HL-60 (cell line): Measurements from ENCODE around the gene ABCA7.

Experiments used
- DNase-seq, 2 experiments: peaks; one replicate each; pipeline ENCODE4 v3.0.0-alpha.2; 2010 to 2020; ENCODE audit warnings: low read depth in 1 of 2, low spot score in 1 of 2
- H3K27ac ChIP-seq: fragments of 250-450 bp; sonication (Bioruptor Pico); replicated peaks from 2 replicates; pipeline ENCODE4 v1.5.1; 2020; ENCODE audit warnings: mild to moderate bottlenecking, moderate library complexity
- H3K27me3 ChIP-seq: fragments of 250-450 bp; sonication (Bioruptor Pico); 2 replicates; pipeline ENCODE4 v1.5.1; 2021; ENCODE audit warnings: mild to moderate bottlenecking, moderate library complexity; ENCODE audit not compliant: insufficient read depth, poor library complexity, severe bottlenecking
- H3K4me3 ChIP-seq: replicated peaks from 2 replicates; pipeline ENCODE4 v1.5.1; 2011; ENCODE audit warnings: mild to moderate bottlenecking, control low read depth, low read length; ENCODE audit not compliant: insufficient read depth
- CTCF ChIP-seq: IDR thresholded peaks from one replicate; pipeline ENCODE4 v1.5.1; 2011; ENCODE audit warnings: low read length, control low read depth, inconsistent platforms; ENCODE audit not compliant: insufficient read depth
- GABPA ChIP-seq: IDR thresholded peaks from 2 replicates; pipeline ENCODE4 v1.6.1; 2012; ENCODE audit warnings: low read depth
- POLR2AphosphoS5 ChIP-seq: IDR thresholded peaks from 2 replicates; pipeline ENCODE4 v1.6.1; 2012; ENCODE audit warnings: low read depth
- SPI1 ChIP-seq: IDR thresholded peaks from 2 replicates; pipeline ENCODE4 v1.6.1; 2012; ENCODE audit warnings: low read depth, mild to moderate bottlenecking, borderline replicate concordance
- TF ChIP-seq, protein P1 (sequence below): IDR thresholded peaks from 2 replicates; pipeline ENCODE4 v1.6.1; 2012; ENCODE audit warnings: low read depth; ENCODE audit not compliant: insufficient replicate concordance

ABCA7 gene

GRCh38 chr19:1000095-1000494 lies 39.8 kb upstream of the ABCA7 start, which contains the start of gene GRIN3B:
GRIN3B (plus strand) TSS chr19:1000419; CDS start chr19:1000438, 19 bp downstream.
- Histone ChIP-seq H3K27ac (no peak within 1 kb of the TSS), H3K4me3 (no peak within 1 kb of the TSS; the same call in 1 of the 2 replicates), H3K27me3 (peaks cover 49% of the 10 kb centered on the region)
- peak in 1 of 2 experiments; percentile 72 for DNase-seq
- TF ChIP-seq GABPA (no peak), CTCF (peak; percentile 22), SPI1 (no peak), POLR2AphosphoS5 (no peak)
- TF ChIP-seq, protein P1, sequence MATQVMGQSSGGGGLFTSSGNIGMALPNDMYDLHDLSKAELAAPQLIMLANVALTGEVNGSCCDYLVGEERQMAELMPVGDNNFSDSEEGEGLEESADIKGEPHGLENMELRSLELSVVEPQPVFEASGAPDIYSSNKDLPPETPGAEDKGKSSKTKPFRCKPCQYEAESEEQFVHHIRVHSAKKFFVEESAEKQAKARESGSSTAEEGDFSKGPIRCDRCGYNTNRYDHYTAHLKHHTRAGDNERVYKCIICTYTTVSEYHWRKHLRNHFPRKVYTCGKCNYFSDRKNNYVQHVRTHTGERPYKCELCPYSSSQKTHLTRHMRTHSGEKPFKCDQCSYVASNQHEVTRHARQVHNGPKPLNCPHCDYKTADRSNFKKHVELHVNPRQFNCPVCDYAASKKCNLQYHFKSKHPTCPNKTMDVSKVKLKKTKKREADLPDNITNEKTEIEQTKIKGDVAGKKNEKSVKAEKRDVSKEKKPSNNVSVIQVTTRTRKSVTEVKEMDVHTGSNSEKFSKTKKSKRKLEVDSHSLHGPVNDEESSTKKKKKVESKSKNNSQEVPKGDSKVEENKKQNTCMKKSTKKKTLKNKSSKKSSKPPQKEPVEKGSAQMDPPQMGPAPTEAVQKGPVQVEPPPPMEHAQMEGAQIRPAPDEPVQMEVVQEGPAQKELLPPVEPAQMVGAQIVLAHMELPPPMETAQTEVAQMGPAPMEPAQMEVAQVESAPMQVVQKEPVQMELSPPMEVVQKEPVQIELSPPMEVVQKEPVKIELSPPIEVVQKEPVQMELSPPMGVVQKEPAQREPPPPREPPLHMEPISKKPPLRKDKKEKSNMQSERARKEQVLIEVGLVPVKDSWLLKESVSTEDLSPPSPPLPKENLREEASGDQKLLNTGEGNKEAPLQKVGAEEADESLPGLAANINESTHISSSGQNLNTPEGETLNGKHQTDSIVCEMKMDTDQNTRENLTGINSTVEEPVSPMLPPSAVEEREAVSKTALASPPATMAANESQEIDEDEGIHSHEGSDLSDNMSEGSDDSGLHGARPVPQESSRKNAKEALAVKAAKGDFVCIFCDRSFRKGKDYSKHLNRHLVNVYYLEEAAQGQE, result no peak

- no peak overlapping the region for H3K27ac ChIP-seq
- peaks cover 49% of the 10 kb centered on the region for H3K27me3 ChIP-seq
- DNase-seq, result no peak
- H3K4me3 ChIP-seq, result no peak overlapping the region; the same call in 1 of the 2 replicates
- TF ChIP-seq SPI1 (0 out of 2 replicates have a peak, but pooled peaks have one; percentile 6), CTCF (no peak)
Measured at GRCh38 chr19:1000591-1001537, 39.0 kb upstream of the ABCA7 start.

DNA sequence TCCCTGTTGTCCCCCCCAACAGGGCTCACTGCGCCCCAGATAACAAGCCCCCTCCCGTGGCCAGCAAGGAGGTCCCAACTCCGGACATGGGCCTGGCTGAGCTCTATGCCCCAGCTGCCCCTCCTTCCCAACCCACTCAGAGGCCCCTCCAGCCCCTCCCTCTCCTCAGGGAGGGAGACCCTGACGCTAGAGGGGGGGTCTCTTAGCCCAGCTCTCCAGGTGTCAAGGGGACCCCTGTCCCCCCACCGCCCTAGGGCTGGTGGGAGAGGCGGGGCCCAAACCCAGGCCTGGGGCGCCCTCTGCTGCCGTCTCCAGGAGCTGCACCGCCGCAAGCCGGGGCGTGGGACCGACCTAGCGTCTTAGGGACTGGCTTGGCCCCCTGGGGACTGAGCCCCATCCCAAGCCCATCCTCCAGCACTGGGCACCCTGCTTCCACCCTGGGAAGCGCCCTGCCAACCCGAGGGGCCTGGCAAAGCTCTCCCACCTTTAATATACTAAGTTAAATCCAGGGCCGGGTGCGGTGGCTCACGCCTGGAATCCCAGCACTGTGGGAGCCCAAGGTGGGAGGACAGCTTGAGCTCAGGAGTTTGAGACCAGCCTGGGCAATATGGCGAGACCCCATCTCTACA lies 38.3 kb upstream of the ABCA7 start:
- no peak overlapping the region for H3K4me3 ChIP-seq
- peak in 1 of 2 experiments; percentile 44 for DNase-seq
- no peak for TF ChIP-seq GABPA
- TF ChIP-seq, protein P1, result no peak
- TF ChIP-seq SPI1, result no peak
- no peak for TF ChIP-seq POLR2AphosphoS5
- peak; percentile 76 for TF ChIP-seq CTCF
- H3K27me3 ChIP-seq, result peaks cover 43% of the 10 kb centered on the region
- no peak overlapping the region for H3K27ac ChIP-seq
